GM12878 (cell line): Measurements from ENCODE around the gene SCG2. TPM values are rescaled to one million over a fixed set of nuclear protein-coding genes. Genes with fewer than 3 reads are reported as not detected.

Experiments used
- ATAC-seq: fragments of 200-7000 bp; cut with Tn5 transposase; 3 replicates; pipeline ENCODE4 v1.9.1; 2020; ENCODE audit warnings: mild to moderate bottlenecking, moderate library complexity
- BruUV-seq: library from RNA; stranded (reverse); fragments of 400-500 nt; replicated peaks from 2 replicates; lab custom pipeline; 2021; lab: Mats Ljungman, UMichigan
- CTCF ChIA-PET: fragments of 300-600 bp; sonication (Branson Sonifier 250); formaldehyde crosslinking; extraction: SDS; loops from one replicate; lab custom pipeline; 2021; ENCODE audit warnings: inconsistent platforms; lab: Yijun Ruan, JAX
- POLR2A ChIA-PET: fragments of 350-600 bp; formaldehyde crosslinking; extraction: SDS; loops from one replicate; lab custom pipeline; 2021; ENCODE audit warnings: inconsistent platforms; lab: Charles Lee
- RAD21 ChIA-PET: fragments of 300-600 bp; sonication (Branson Sonifier 250); formaldehyde crosslinking; loops from one replicate; lab custom pipeline; 2023; ENCODE audit warnings: antibody characterized with exemption; ENCODE audit not compliant: unreplicated experiment; lab: Charles Lee
- SMC1A ChIA-PET: fragments of 300-600 bp; sonication (Branson Sonifier 250); formaldehyde crosslinking; loops from one replicate; lab custom pipeline; 2023; ENCODE audit not compliant: unreplicated experiment, uncharacterized antibody; lab: Charles Lee
- DNase-seq: peaks from one replicate; pipeline ENCODE4 v3.0.0-alpha.2; 2011; ENCODE audit warnings: low read depth, low spot score
- FAIRE-seq: peaks from 3 replicates; lab custom pipeline; 2011; peaks lifted over from hg19 to GRCh38; lab: Jason Lieb, UNC
- H2AFZ ChIP-seq: 2 replicates; pipeline ENCODE4 v1.6.0; 2011; ENCODE audit warnings: low read depth, low read length, control low read depth; ENCODE audit not compliant: control insufficient read depth
- H3K27ac ChIP-seq: 2 replicates; pipeline ENCODE4 v1.5.1; 2011; ENCODE audit warnings: control low read depth; ENCODE audit not compliant: control insufficient read depth, insufficient read depth
- H3K27me3 ChIP-seq, 2 experiments: replicated peaks in 1 of 2; 2 replicates each; pipeline versions ENCODE4 v1.6.0 to v1.6.1; 2011; ENCODE audit warnings: low read length in 1 of 2; ENCODE audit not compliant: control insufficient read depth in 2 of 2, insufficient read depth in 2 of 2
- H3K36me3 ChIP-seq, 2 experiments: 2 replicates each; pipeline ENCODE4 v1.5.1; 2011; ENCODE audit warnings: low read length in 1 of 2; ENCODE audit not compliant: control insufficient read depth in 2 of 2, insufficient read depth in 2 of 2
- H3K4me1 ChIP-seq: 2 replicates; pipeline ENCODE4 v1.6.1; 2011; ENCODE audit warnings: mild to moderate bottlenecking, low read length, moderate library complexity, mixed read lengths; ENCODE audit not compliant: control insufficient read depth, insufficient read depth
- H3K4me2 ChIP-seq: 2 replicates; pipeline ENCODE4 v1.6.0; 2011; ENCODE audit warnings: control low read depth; ENCODE audit not compliant: control insufficient read depth, insufficient read depth
- H3K4me3 ChIP-seq: fragments of 200-600 bp; sonication (generic); 2 replicates; pipeline ENCODE4 v1.5.1; 2016
- H3K79me2 ChIP-seq: 2 replicates; pipeline ENCODE4 v1.6.0; 2011; ENCODE audit warnings: low read length; ENCODE audit not compliant: control insufficient read depth, insufficient read depth
- H3K9ac ChIP-seq: 2 replicates; pipeline ENCODE4 v1.8.0; 2011; ENCODE audit warnings: low read length, control low read depth, mixed read lengths; ENCODE audit not compliant: control insufficient read depth, insufficient read depth
- H3K9me3 ChIP-seq: replicated peaks from 3 replicates; pipeline ENCODE4 v1.5.1; 2011; ENCODE audit warnings: mild to moderate bottlenecking, low read length; ENCODE audit not compliant: control insufficient read depth, insufficient read depth
- H4K20me1 ChIP-seq: 2 replicates; pipeline ENCODE4 v1.6.0; 2011; ENCODE audit not compliant: control insufficient read depth, insufficient read depth
- ATF2 ChIP-seq: IDR thresholded peaks from 2 replicates; pipeline ENCODE4 v1.6.1; 2012; ENCODE audit warnings: low read length, inconsistent platforms
- CBX3 ChIP-seq: fragments of 200-600 bp; sonication (generic); IDR thresholded peaks from 2 replicates; pipeline ENCODE4 v1.6.1; 2016; ENCODE audit warnings: low read depth, borderline replicate concordance
- CHD4 ChIP-seq: fragments of 200-600 bp; sonication (generic); IDR thresholded peaks from 2 replicates; pipeline ENCODE4 v1.6.1; 2016; ENCODE audit warnings: mild to moderate bottlenecking
- CREB1 ChIP-seq: IDR thresholded peaks from 2 replicates; pipeline ENCODE4 v1.6.1; 2012; ENCODE audit warnings: low read depth, mild to moderate bottlenecking, inconsistent platforms
- CREM ChIP-seq: IDR thresholded peaks from 2 replicates; pipeline ENCODE4 v1.6.1; 2014; ENCODE audit warnings: antibody characterized with exemption, low read depth
- FOXK2 ChIP-seq: fragments of 450-650 bp; IDR thresholded peaks from 2 replicates; pipeline ENCODE4 v1.6.1; 2017; ENCODE audit warnings: mild to moderate bottlenecking, moderate library complexity
- GATAD2B ChIP-seq: fragments of 450-650 bp; conservative IDR thresholded peaks from 2 replicates; pipeline ENCODE4 v1.6.1; 2017; ENCODE audit warnings: low read depth, mild to moderate bottlenecking, moderate library complexity
- HDGF ChIP-seq: fragments of 450-650 bp; IDR thresholded peaks from 2 replicates; pipeline ENCODE4 v1.6.1; 2016; ENCODE audit warnings: antibody characterized with exemption
- HSF1 ChIP-seq: fragments of 150-350 bp; IDR thresholded peaks from 2 replicates; pipeline ENCODE4 v1.6.1; 2014; ENCODE audit warnings: mild to moderate bottlenecking, low read depth, low read length
- KAT2A ChIP-seq: conservative IDR thresholded peaks from 2 replicates; pipeline ENCODE4 v1.6.1; 2011; ENCODE audit warnings: low read depth, low read length; ENCODE audit not compliant: control insufficient read depth
- KDM1A ChIP-seq: fragments of 200-600 bp; sonication (generic); IDR thresholded peaks from 2 replicates; pipeline ENCODE4 v1.6.1; 2016; ENCODE audit warnings: borderline replicate concordance
- MTA2 ChIP-seq: fragments of 450-650 bp; IDR thresholded peaks from 2 replicates; pipeline ENCODE4 v1.6.1; 2016; ENCODE audit warnings: low read depth, mild to moderate bottlenecking, moderate library complexity
- MYC ChIP-seq: IDR thresholded peaks from 2 replicates; pipeline ENCODE4 v1.6.1; 2011; ENCODE audit warnings: mild to moderate bottlenecking, low read length, moderate library complexity, inconsistent platforms; ENCODE audit not compliant: insufficient read depth, insufficient replicate concordance, insufficient read length, severe bottlenecking
- NR2F1 ChIP-seq: fragments of 450-650 bp; conservative IDR thresholded peaks from 2 replicates; pipeline ENCODE4 v1.6.1; 2017; ENCODE audit warnings: mild to moderate bottlenecking
- NRF1 ChIP-seq: conservative IDR thresholded peaks from 2 replicates; pipeline ENCODE4 v1.6.1; 2011; ENCODE audit warnings: mild to moderate bottlenecking, low read depth, low read length, improper control_type of control experiment
- PML ChIP-seq: IDR thresholded peaks from 2 replicates; pipeline ENCODE4 v1.6.1; 2012; ENCODE audit warnings: low read length, inconsistent platforms
- POLR2AphosphoS2 ChIP-seq: IDR thresholded peaks from 2 replicates; pipeline ENCODE4 v1.6.1; 2011; ENCODE audit warnings: low read depth, mild to moderate bottlenecking, low read length, improper control_type of control experiment, moderate library complexity
- ZBTB4 ChIP-seq: fragments of 450-650 bp; formaldehyde crosslinking; IDR thresholded peaks from 2 replicates; pipeline ENCODE4 v1.4.0; 2022; ENCODE audit warnings: mild to moderate bottlenecking, moderate library complexity
- ZNF207 ChIP-seq: fragments of 450-650 bp; IDR thresholded peaks from 2 replicates; pipeline ENCODE4 v1.6.1; 2014; ENCODE audit warnings: antibody characterized with exemption, mild to moderate bottlenecking, borderline replicate concordance
- WGBS: methylation state at CpG from one replicate; pipeline ENCODE4 v1.1.6; 2016; ENCODE audit warnings: low lambda C conversion rate; ENCODE audit not compliant: insufficient replicate concordance, insufficient coverage; ENCODE audit errors: missing lambda C conversion rate; 5-methylcytosine and 5-hydroxymethylcytosine counted together
- in situ Hi-C: fragments of 300-500 bp; cut with MboI; formaldehyde crosslinking; loops from 9 replicates; pipeline ENCODE4 v1.14.3; 2018; ENCODE audit warnings: mixed read lengths
- intact Hi-C: fragments of 100-400 bp; cut with micrococcal nuclease; formaldehyde crosslinking; loops from one replicate; pipeline ENCODE4 v1.14.2; 2022; ENCODE audit not compliant: unreplicated experiment
- polyA plus RNA-seq, 11 experiments: library from polyadenylated mRNA; depleted of rRNA in 4 of 11; unstranded in 6 of 11; stranded (reverse) in 5 of 11; fragments of >200 nt; fragmentation: Nextera tagmentation in 4 of 11; fragmentation: Illumina TruSeq in 1 of 11; extraction: Ambion mirVana in 4 of 11; extraction: Trizol in 1 of 11; gene quantifications; 1 replicate in 1 of 11; 2 replicates in 10 of 11; pipeline versions ENCODE4 v1.2.1 to v1.2.3, GENCODE V29; 2011 to 2016; ENCODE audit warnings: inconsistent platforms in 2 of 11, missing spikeins in 2 of 11, low read depth in 1 of 11
- total RNA-seq, 4 experiments: library from RNA; depleted of rRNA in 3 of 4; stranded (reverse); fragments of >200 nt in 3 of 4; fragmentation: Illumina TruSeq in 1 of 4; extraction: Trizol in 1 of 4; gene quantifications; 2 replicates each; pipeline versions ENCODE4 v1.2.1 to v1.2.3, GENCODE V29; 2013 to 2021

The SCG2 gene
- total and polyA plus RNA-seq, 10 of the 15 experiments (the other 5 are each of a cell fraction or from before 2014, with no cell fraction given), result 0.05 TPM; not detected in 9

- TF ChIP-seq NR2F1, result no peak
- no peak for TF ChIP-seq POLR2AphosphoS2
- TF ChIP-seq CHD4, result no peak
- TF ChIP-seq ZBTB4, result no peak
- TF ChIP-seq CBX3, result no peak
- TF ChIP-seq, all 136 proteins: peak for 0
These were observed 23.5 kb upstream of the SCG2 start (continued) for GRCh38 chr2:223625652-223626051.

GRCh38 chr2:223621901-223622300 lies 19.7 kb upstream of the SCG2 start:
- H3K4me1 ChIP-seq, result no peaks in the 10 kb centered on the region
- ChIA-PET CTCF (no interaction called here), RAD21 (no interaction called here), SMC1A (no interaction called here), POLR2A (no interaction called here)
- WGBS, result 53% methylated on average over 7 of the region's 7 CpGs
- no peak for FAIRE-seq
- H3K36me3 ChIP-seq, result no peaks in the 10 kb centered on the region
- ATAC-seq, result no peak
- H4K20me1 ChIP-seq, result no peaks in the 10 kb centered on the region
- no peak overlapping the region for H3K27ac ChIP-seq
- no peaks in the 10 kb centered on the region for H3K9me3 ChIP-seq
- H2AFZ ChIP-seq, result no peak overlapping the region
- DNase-seq, result no peak
- H3K79me2 ChIP-seq, result no peaks in the 10 kb centered on the region
- intact Hi-C loops (no loop called here), in situ Hi-C loops (no loop called here)
- BruUV-seq, result no TSS peak
- 0 out of 4 replicates have a peak, but pooled peaks cover 0 to 3% of the 10 kb centered on the region in 2 experiments for H3K27me3 ChIP-seq
- H3K4me3 ChIP-seq, result no peak overlapping the region
- no peak overlapping the region for H3K9ac ChIP-seq
- no peak overlapping the region for H3K4me2 ChIP-seq
- no peak for TF ChIP-seq CREM
- no peak for TF ChIP-seq HDGF
- TF ChIP-seq FOXK2, result no peak
- no peak for TF ChIP-seq NRF1
- TF ChIP-seq HSF1, result no peak
- TF ChIP-seq KAT2A, result no peak
- no peak for TF ChIP-seq GATAD2B
- TF ChIP-seq MTA2, result no peak
- TF ChIP-seq MYC, result no peak
- no peak for TF ChIP-seq NR2F1
- TF ChIP-seq ZNF207, result no peak
- TF ChIP-seq ATF2, result no peak
- no peak for TF ChIP-seq CREB1
- TF ChIP-seq KDM1A, result no peak
- TF ChIP-seq PML, result no peak
